ENCODE data around the gene ANKRD63.

Gene ANKRD63

GRCh38 chr15:40277471-40277870 lies 5.4 kb downstream of the ANKRD63 start:
- no peak for DNase-seq

DNA sequence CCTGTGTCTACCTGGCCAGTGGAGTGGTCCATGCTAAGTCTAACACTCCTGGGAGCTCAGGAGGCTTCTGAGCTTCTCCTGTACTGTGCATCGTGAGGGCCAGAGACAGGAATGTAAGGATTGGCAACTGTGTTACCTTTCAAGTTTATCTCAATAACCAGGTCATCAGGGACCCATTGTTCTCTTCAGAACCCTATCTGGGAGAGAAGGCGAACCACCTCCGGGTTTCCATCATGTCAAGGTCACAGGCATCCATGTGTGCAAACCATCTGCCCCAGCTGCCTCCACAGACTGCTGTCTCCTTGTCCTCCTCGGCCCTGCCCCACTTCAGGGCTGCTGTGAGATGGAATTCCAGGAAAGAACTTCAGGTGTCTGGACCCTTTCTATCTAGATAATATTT lies 5.9 kb downstream of the ANKRD63 start:
- no peak for DNase-seq

DNA sequence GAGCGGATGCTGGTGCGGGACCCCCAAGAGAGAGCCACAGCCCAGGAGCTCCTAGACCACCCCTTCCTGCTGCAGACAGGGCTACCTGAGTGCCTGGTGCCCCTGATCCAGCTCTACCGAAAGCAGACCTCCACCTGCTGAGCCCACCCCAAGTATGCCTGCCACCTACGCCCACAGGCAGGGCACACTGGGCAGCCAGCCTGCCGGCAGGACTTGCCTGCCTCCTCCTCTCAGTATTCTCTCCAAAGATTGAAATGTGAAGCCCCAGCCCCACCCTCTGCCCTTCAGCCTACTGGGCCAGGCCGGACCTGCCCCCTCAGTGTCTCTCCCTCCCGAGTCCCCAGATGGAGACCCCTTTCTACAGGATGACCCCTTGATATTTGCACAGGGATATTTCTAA lies 6.9 kb downstream of the ANKRD63 start:
- DNase-seq, result no peak

DNA sequence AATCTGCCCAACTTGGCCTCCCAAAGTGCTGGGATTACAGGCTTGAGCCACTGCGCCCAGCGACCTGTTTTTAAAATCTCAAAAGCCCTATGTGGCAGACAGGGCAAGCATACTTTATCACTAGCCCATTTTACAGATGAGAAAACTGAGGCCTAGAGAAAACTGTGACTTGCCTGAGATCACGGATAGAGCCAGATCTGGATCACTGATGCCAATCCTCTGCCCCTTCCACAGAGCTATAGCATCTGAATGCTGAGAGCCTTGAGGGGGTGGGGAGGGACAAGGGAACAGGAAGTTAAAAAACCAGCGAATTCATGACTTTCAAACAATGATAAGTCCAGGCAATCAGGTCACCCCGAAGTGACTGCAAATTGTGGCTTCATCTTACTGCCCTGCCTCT lies 7.3 kb downstream of the ANKRD63 start:
- no peak for DNase-seq

DNA sequence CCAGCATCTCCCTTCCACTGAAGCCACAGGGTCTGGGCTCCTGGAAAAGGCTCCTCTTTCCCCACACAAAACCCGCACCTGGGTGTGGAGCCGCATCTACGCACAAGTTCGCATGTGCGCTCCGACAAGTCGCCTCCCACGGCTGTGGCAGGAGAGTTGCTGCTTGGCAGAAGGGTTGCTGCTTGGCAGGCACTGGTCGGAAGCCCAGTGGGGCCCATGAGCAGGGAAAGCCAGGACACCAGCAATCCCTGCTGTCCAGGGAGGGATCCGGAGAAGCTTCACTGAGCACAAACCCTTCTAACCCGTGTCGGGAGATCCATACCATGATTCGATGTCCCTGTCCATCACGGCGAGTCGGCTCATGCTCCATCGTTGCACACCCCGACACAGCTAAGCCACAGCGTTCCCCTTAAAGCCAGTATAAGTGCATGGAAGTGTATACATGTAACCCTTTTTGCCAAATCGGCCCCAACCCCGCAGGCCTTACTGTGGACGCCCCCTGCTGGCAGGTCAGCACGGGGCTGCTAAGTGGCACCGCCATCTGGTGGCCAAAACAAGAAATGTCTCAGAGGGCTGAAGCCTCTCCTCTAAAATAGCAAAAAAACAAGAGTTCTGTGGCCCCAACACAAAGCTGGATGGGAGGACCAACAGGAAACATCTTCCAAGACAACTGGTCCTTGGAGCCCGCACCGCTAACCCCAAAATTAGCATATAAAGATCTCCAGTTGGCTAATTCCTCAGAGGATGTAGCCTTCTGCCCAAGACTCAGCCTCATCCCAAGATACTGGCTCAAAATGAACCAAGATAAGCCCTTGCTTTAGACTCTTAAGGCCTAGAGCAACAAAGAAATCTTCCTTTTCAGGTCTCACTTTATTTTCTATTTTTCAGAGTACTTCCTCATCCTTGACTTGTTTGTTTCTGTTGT lies 8.3 kb downstream of the ANKRD63 start:
- peak; percentile 96 for DNase-seq

- DNase-seq, result no peak
Measured at GRCh38 chr15:40273428-40273827, 9.4 kb downstream of the ANKRD63 start.

DNA sequence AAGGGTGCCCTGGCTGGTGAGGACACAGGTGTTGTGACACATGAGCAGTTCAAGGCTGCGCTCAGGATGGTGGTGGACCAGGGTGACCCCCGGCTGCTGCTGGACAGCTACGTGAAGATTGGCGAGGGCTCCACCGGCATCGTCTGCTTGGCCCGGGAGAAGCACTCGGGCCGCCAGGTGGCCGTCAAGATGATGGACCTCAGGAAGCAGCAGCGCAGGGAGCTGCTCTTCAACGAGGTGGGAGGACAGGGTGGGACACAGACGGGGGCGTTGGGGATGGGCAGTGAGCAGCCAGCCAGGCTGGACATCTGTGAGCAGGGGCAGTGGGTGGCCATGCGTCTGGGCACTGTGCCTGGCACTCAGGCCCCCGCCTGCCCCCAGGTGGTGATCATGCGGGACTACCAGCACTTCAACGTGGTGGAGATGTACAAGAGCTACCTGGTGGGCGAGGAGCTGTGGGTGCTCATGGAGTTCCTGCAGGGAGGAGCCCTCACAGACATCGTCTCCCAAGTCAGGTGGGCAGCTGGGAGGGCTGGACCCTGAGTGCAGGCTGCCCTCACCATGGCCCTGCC lies 10.3 kb downstream of the ANKRD63 start:
- no peak for DNase-seq

DNA sequence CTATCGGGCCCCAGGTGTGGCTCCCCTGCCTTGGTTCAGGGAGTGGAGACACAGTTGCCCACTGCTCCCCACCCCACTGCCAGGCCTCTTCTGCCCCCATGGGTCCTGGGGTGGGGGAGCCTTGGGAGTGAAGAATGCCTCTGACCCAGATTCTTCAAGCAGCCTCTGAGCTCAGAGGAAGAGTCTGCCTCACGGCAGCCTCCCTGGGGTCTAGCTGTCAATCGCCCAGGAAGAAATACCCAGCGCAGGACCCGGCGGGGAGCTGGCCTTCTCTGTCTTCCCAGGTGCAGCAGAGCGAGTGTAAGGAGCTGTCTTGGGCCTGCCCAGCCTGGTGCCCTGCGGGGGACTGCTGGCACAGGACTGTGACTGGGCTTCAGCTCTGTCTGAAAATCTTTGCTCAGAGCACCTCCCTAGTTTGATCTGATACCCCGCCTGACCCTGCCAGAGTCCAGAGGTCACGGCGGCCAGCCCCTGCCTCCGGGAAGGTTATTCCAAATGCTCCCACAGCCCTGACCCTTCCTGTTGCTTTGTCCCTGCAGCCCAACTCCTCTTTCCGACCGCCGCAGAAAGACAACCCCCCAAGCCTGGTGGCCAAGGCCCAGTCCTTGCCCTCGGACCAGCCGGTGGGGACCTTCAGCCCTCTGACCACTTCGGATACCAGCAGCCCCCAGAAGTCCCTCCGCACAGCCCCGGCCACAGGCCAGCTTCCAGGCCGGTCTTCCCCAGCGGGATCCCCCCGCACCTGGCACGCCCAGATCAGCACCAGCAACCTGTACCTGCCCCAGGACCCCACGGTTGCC lies 11.0 kb downstream of the ANKRD63 start:
- no peak for DNase-seq

DNA sequence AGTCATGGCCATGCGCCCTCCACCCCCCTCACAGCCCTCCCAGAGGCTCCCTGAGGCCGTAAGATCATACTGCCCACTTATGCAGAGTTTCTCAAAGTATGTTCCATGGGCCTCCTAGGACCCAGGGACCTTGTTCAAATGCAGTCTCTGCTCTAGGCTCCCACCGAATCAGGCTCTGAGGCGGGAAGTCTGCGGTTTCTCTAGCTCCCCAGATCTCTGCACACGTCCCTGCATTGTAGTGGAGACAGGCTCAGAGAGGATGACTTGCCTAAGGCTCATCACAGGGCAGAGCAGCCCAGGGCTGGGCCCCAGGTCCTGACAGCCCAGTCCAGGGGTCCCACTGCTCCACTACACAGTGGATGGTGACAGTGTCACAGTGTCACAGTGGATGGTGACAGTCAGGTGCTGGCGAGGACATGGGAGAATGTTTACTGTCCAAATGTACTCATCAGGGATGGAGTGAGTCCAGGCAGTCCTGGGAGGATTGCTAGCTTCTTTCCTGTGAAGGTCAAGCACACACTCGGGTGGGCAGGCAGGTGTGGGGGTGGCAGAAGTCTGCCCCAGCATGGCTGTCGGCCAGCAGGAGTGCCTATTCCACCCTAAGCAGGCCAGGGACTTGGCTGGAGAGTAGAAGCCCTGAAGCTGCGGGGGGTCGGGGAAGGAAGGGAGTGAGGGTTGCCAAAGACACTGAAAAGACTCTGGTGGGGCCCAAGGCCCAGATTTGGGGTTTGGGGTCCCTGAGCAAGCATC lies 12.4 kb downstream of the ANKRD63 start:
- no peak for DNase-seq

- DNase-seq, result no peak
Measured at GRCh38 chr15:40269604-40270003, 13.3 kb downstream of the ANKRD63 start.

GRCh38 chr15:40267670-40268069 lies 15.2 kb downstream of the ANKRD63 start:
- DNase-seq, result no peak

GRCh38 chr15:40266828-40267304 lies 16.0 kb downstream of the ANKRD63 start:
- DNase-seq, result no peak

- DNase-seq, result no peak
Measured at GRCh38 chr15:40265875-40266274, 17.0 kb downstream of the ANKRD63 start.

GRCh38 chr15:40265355-40265754 lies 17.5 kb downstream of the ANKRD63 start:
- DNase-seq, result no peak

- no peak for DNase-seq
Measured at GRCh38 chr15:40264321-40265153, 18.3 kb downstream of the ANKRD63 start.

DNA sequence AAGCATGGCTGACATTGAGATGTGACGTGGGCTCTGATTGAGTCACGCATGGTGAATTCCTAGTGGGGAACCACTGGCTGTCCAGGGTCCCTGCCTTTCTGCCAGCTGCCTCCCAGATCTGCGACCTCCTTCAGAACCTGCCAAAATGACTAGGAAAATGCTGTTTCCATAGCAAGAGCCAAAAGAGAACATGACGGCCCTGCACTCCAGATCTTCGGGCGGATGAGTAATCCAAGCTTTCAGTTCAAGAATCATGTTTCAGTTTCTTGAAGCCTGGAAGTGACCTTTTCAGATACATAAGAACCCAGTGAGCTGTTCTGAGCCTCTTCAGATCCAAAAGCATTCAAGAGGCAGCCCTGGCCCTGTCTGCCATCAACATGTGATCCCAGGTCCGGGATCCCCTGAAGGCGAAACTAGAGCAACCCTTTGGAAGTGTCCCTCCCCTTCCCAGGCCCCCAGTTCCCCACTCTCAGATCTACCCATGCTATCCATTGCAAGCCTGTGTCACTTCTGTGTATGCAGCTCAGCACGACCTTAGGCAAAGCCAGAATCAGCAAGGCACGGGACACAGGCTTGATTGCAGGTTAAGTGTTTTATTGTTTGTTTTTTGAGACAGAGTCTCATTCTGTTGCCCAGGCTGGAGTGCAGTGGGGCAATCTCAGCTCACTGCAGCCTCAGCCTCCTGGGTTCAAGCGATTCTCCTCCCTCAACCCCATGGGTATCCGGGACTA lies 19.7 kb downstream of the ANKRD63 start:
- no peak for DNase-seq

- no peak for DNase-seq
Measured at GRCh38 chr15:40259021-40259420, 23.8 kb downstream of the ANKRD63 start.

GRCh38 chr15:40258544-40258943 lies 24.3 kb downstream of the ANKRD63 start:
- DNase-seq, result no peak

DNA sequence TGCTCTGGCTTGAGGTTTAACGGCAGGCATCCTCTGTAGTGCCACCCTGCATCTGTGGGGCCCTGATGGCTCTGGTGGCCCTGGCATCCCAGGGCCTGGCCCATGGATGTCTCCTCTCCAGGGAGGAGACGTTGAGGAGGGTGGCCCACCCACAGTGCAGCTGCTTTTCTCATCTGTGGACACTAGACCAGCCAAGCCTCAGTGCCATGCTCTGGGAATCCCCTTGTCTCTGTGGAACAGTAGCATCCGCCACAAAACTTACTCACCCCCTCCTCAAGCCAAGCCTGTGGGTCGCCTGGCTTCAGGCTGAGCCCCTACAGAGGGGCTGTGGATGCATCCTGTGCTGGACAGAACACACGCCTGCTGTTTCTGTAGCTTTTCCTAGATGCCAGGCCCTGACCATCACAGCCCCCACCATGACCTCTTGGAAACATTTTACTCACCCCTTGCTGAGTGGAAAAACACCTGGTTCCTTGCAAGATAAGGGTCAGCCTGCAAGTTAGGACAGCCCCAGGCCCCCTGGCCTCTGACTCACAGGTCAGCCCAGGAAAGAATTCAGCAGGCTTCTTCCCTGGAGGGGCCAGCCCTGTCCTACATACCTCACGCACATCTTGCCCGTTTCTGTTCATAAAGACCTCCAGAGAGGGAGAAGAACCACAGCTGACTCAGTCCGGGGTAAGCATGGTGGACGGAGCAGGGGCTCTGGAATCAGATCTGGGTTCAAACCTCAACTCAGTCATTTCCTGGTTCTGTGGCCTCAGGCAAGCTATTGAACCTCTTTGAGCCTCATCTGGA lies 25.0 kb downstream of the ANKRD63 start:
- DNase-seq, result no peak

DNA sequence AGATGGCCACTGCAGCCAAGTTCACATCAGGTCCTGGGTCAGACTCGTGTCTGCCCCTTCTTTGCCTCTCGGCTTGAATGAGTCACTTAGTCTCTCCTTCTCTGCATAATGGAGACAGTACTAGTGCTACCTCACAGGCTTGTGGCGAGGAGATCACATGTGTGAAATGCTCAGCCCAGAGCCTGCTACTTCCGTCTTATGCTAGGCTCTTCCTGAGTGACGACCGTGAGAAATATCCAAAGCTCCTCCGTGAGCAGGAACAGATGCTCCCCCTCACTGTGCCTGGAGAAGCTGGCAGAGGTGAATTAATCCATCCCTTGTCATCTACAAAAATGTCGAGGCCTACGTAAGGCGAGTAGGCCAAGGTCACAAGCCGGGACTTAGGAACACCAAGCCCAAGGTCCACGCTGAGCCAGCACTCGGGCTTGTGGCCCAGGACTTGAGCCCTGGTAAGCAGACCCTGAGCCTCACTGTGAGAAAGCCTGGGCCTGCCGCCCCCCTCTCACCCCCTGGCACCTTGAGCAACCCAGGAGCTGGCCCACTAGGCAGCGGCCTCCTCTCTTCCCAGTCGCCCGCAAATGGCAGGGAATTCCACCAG lies 26.1 kb downstream of the ANKRD63 start:
- DNase-seq, result no peak
